ENCODE measurements around the gene DNTTIP2. TPM values are rescaled to one million over a fixed set of nuclear protein-coding genes. Genes with fewer than 3 reads are reported as not detected.

DNTTIP2 gene
- total and polyA plus RNA-seq, 2 donors (not counting 3 experiments of a cell fraction or from before 2014, with no cell fraction given): 8.0 to 53.7 TPM

- FAIRE-seq: no peak
- no peak overlapping the region for H2AFZ ChIP-seq (ENCODE audit: low read depth, low read length)
- no peak for TF ChIP-seq GATA2 (IDR thresholded peaks at IDR 0.05; ENCODE audit: insufficient read depth, insufficient read length, low read depth, low read length)
- no peak overlapping the region for H3K9ac ChIP-seq (replicated peaks; ENCODE audit: extremely low read depth, insufficient read depth, low read length)
- peak overlapping the region in 1 of 3 experiments; percentile 82 for H3K4me3 ChIP-seq (replicated peaks in 1 of 3; ENCODE audit: insufficient read depth in 1 of 3, low read depth in 1 of 3, low read length in 3 of 3)
- no peaks in the 10 kb centered on the region for H3K9me3 ChIP-seq (replicated peaks; ENCODE audit: control insufficient read depth, insufficient read depth, low read length)
- ChIA-PET CTCF (no interaction called here), POLR2A (no interaction called here)
- H4K20me1 ChIP-seq (replicated peaks; ENCODE audit: control insufficient read depth, extremely low read depth, insufficient read depth, low read length): peaks cover 9% of the 10 kb centered on the region
- no peaks in the 10 kb centered on the region for H3K27me3 ChIP-seq (ENCODE audit: control insufficient read depth in 2 of 2, insufficient read depth in 2 of 2, low read length in 2 of 2)
- DNase-seq (ENCODE audit: low read depth, low spot score): no peak
- peaks cover 0 to 3% of the 10 kb centered on the region in 2 experiments for H3K36me3 ChIP-seq (ENCODE audit: control insufficient read depth in 2 of 2, extremely low read depth in 1 of 2, insufficient read depth in 2 of 2, low read length in 2 of 2)
- intact Hi-C loops (cut with micrococcal nuclease) (loop anchor here (5.0 to 10.0 kb wide), 2 partner anchors 328 to 511 kb away; partner anchors contain the start of genes ABCD3 and ARHGAP29), dilution Hi-C loops (cut with MboI; ENCODE audit: extremely low pct_ligation_motif_present, low sequenced_read_pairs) (no loop called here)
- H3K79me2 ChIP-seq (ENCODE audit: control insufficient read depth, insufficient read depth, low read length): peaks cover 67% of the 10 kb centered on the region
- no TSS peak for BruUV-seq (replicated peaks)
- peak overlapping the region; percentile 96 for H3K4me2 ChIP-seq (ENCODE audit: insufficient read depth, low read length)
- no peak overlapping the region for H3K27ac ChIP-seq (ENCODE audit: insufficient read depth, low read depth, low read length)
- peaks cover 46% of the 10 kb centered on the region for H3K4me1 ChIP-seq (ENCODE audit: control insufficient read depth, extremely low read depth, insufficient read depth, low read length)
- no peaks in the 10 kb centered on the region for H3K9me1 ChIP-seq (replicated peaks; ENCODE audit: control insufficient read depth, extremely low read depth, insufficient read depth, low read length)
Observed at GRCh38 chr1:93906480-93906879, 27.5 kb upstream of the DNTTIP2 start.

GRCh38 chr1:93905734-93906133, 26.7 kb upstream of the DNTTIP2 start:
- Histone ChIP-seq H3K27ac (ENCODE audit: insufficient read depth, low read depth, low read length) (no peak overlapping the region), H3K79me2 (ENCODE audit: control insufficient read depth, insufficient read depth, low read length) (peaks cover 72% of the 10 kb centered on the region)
- intact Hi-C loops (cut with micrococcal nuclease): loop anchor here (5.0 to 10.0 kb wide), 2 partner anchors 329 to 512 kb away; partner anchors contain the start of genes ABCD3 and ARHGAP29

More at GRCh38 chr1:93905734-93906133, 26.7 kb upstream of the DNTTIP2 start:
- CTCF ChIA-PET: no interaction called here
- dilution Hi-C loops (cut with MboI; ENCODE audit: extremely low pct_ligation_motif_present, low sequenced_read_pairs): no loop called here
- Histone ChIP-seq H4K20me1 (replicated peaks; ENCODE audit: control insufficient read depth, extremely low read depth, insufficient read depth, low read length) (peaks cover 9% of the 10 kb centered on the region), H3K9me1 (replicated peaks; ENCODE audit: control insufficient read depth, extremely low read depth, insufficient read depth, low read length) (no peaks in the 10 kb centered on the region), H3K9me3 (replicated peaks; ENCODE audit: control insufficient read depth, insufficient read depth, low read length) (no peaks in the 10 kb centered on the region), H3K4me2 (ENCODE audit: insufficient read depth, low read length) (peak overlapping the region; percentile 96), H3K4me3 (replicated peaks in 1 of 3; ENCODE audit: insufficient read depth in 1 of 3, low read depth in 1 of 3, low read length in 3 of 3) (peak overlapping the region in 1 of 3 experiments; percentile 82), H3K9ac (replicated peaks; ENCODE audit: extremely low read depth, insufficient read depth, low read length) (peak overlapping the region; percentile 21), H3K36me3 (ENCODE audit: control insufficient read depth in 2 of 2, extremely low read depth in 1 of 2, insufficient read depth in 2 of 2, low read length in 2 of 2) (peaks cover 0 to 3% of the 10 kb centered on the region in 2 experiments), H2AFZ (ENCODE audit: low read depth, low read length) (no peak overlapping the region), H3K27me3 (ENCODE audit: control insufficient read depth in 2 of 2, insufficient read depth in 2 of 2, low read length in 2 of 2) (no peaks in the 10 kb centered on the region), H3K4me1 (ENCODE audit: control insufficient read depth, extremely low read depth, insufficient read depth, low read length) (peaks cover 46% of the 10 kb centered on the region)
- TF ChIP-seq POLR2A (IDR thresholded peaks at IDR 0.05; ENCODE audit: low read depth, low read length) (no peak), CTCF (IDR thresholded peaks at IDR 0.05; ENCODE audit: extremely low read depth in 1 of 2, insufficient read depth in 1 of 2, low read depth in 1 of 2, low read length in 2 of 2) (no peak), JUN (IDR thresholded peaks at IDR 0.05; ENCODE audit: borderline replicate concordance, insufficient read depth, insufficient read length, low read depth) (peak; percentile 10), GATA2 (IDR thresholded peaks at IDR 0.05; ENCODE audit: insufficient read depth, insufficient read length, low read depth, low read length) (no peak), POLR2AphosphoS5 (IDR thresholded peaks at IDR 0.05; ENCODE audit: insufficient read depth, low read depth, low read length) (no peak), FOS (IDR thresholded peaks at IDR 0.05; ENCODE audit: borderline replicate concordance, insufficient read depth, low read length) (peak; percentile 17), MYC (IDR thresholded peaks at IDR 0.05; ENCODE audit: low read depth, low read length) (no peak), MAX (IDR thresholded peaks at IDR 0.05; ENCODE audit: insufficient read depth, insufficient read length) (no peak)
- BruUV-seq (replicated peaks): no TSS peak
- FAIRE-seq: no peak
- DNase-seq (ENCODE audit: low read depth, low spot score): peak; percentile 63
- POLR2A ChIA-PET: no interaction called here
